Smooth muscle cell (in vitro differentiated cells): Measurements from ENCODE around the gene BMP8A. TPM values are rescaled to one million over a fixed set of nuclear protein-coding genes. Genes with fewer than 3 reads are reported as not detected.

Experiments
- DNase-seq: peaks from one replicate; lab custom pipeline; 2025; ENCODE audit not compliant: unreplicated experiment; lab: John Stamatoyannopoulos, UW
- H2AFZ ChIP-seq: fragments of 200-600 bp; sonication (generic); 2 replicates; pipeline ENCODE4 v1.6.0; 2016; ENCODE audit warnings: antibody characterized with exemption, low read depth, mild to moderate bottlenecking
- H3F3A ChIP-seq: fragments of 200-600 bp; sonication (generic); 2 replicates; pipeline ENCODE4 v1.6.0; 2017; ENCODE audit warnings: antibody characterized with exemption, low read depth
- H3K27ac ChIP-seq: fragments of 200-600 bp; sonication (generic); 2 replicates; pipeline ENCODE4 v1.5.1; 2016; ENCODE audit warnings: low read depth, mild to moderate bottlenecking
- H3K27me3 ChIP-seq: fragments of 200-600 bp; sonication (generic); 2 replicates; pipeline ENCODE4 v1.6.1; 2016; ENCODE audit warnings: low read depth, mild to moderate bottlenecking
- H3K36me3 ChIP-seq: fragments of 200-600 bp; sonication (generic); 2 replicates; pipeline ENCODE4 v1.5.1; 2016; ENCODE audit warnings: low read depth
- H3K4me1 ChIP-seq: fragments of 200-600 bp; sonication (generic); 2 replicates; pipeline ENCODE4 v1.5.1; 2016; ENCODE audit warnings: low read depth
- H3K4me2 ChIP-seq: fragments of 200-600 bp; sonication (generic); 2 replicates; pipeline ENCODE4 v1.6.0; 2016; ENCODE audit warnings: mild to moderate bottlenecking
- H3K4me3 ChIP-seq: fragments of 200-600 bp; sonication (generic); 2 replicates; pipeline ENCODE4 v1.5.1; 2016; ENCODE audit warnings: mild to moderate bottlenecking
- H3K79me2 ChIP-seq: fragments of 200-600 bp; sonication (generic); 2 replicates; pipeline ENCODE4 v1.6.0; 2016; ENCODE audit warnings: low read depth, mild to moderate bottlenecking
- H3K9ac ChIP-seq: fragments of 200-600 bp; sonication (generic); 2 replicates; pipeline ENCODE4 v1.6.0; 2016; ENCODE audit warnings: low read depth
- H3K9me3 ChIP-seq: fragments of 200-600 bp; sonication (generic); replicated peaks from 2 replicates; pipeline ENCODE4 v1.5.1; 2016; ENCODE audit warnings: low read depth
- H4K20me1 ChIP-seq: fragments of 200-600 bp; sonication (generic); 2 replicates; pipeline ENCODE4 v1.6.0; 2016; ENCODE audit warnings: low read depth
- WGBS: methylation state at CpG from one replicate; pipeline ENCODE4 v1.1.7; 2016; ENCODE audit warnings: low lambda C conversion rate; 5-methylcytosine and 5-hydroxymethylcytosine counted together
- polyA plus RNA-seq: library from polyadenylated mRNA; unstranded; fragments of >200 nt; fragmentation: Nextera tagmentation; extraction: Ambion mirVana; gene quantifications from 2 replicates; pipeline ENCODE4 v1.2.1, GENCODE V29; 2016
- total RNA-seq: library from RNA; depleted of rRNA; stranded (reverse); fragments of >200 nt; gene quantifications from 2 replicates; pipeline ENCODE4 v1.2.3, GENCODE V29; 2014
- TF ChIP-seq, protein P1 (sequence below): fragments of 200-600 bp; sonication (generic); IDR thresholded peaks from 2 replicates; pipeline ENCODE4 v1.5.1; 2017; ENCODE audit warnings: borderline replicate concordance, mild to moderate bottlenecking, antibody characterized with exemption; ENCODE audit not compliant: insufficient read depth, poor library complexity, severe bottlenecking

BMP8A gene
- total and polyA plus RNA-seq, 2 experiments from 2014 or later: 0.10 to 1.4 TPM

DNA sequence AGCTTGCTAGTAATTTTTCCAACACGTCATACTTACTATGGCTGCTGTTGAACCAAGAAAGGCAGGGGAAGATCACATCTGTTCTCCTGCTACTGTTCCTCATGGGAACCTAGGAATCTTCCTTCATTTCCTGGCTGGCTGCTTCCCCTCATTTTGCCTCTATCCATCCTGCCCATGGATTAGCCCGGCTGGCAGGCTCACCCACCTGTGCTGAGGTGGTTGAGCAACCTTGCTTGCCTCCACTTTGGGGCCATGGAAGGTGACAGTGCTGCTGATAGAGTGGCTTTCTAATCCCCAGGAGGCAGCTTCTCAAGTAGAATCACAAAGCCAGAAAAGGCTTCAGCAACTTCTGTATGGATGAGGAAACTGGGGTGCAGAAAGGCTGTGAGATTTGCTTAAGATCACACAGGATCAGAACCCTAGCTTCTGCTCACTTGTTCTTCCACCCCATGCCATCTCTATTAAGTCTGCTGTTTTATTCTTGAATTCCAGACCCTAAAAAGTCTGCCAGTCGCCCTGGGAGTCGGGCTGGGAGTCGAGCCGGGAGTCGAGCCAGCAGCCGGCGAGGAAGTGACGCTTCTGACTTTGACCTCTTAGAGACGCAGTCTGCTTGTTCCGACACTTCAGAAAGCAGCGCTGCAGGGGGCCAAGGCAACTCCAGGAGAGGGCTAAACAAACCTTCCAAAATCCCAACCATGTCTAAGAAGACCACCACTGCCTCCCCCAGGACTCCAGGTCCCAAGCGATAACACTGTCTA lies 6.2 kb upstream of the BMP8A start:
- peaks cover 36% of the 10 kb centered on the region for H4K20me1 ChIP-seq
- no peak overlapping the region for H2AFZ ChIP-seq
- no peak overlapping the region for H3K4me2 ChIP-seq
- peaks cover 7% of the 10 kb centered on the region for H3F3A ChIP-seq
- peaks cover 38% of the 10 kb centered on the region for H3K36me3 ChIP-seq
- no peaks in the 10 kb centered on the region for H3K4me1 ChIP-seq
- 96% methylated on average over 14 of the region's 14 CpGs for WGBS
- no peaks in the 10 kb centered on the region for H3K9me3 ChIP-seq
- DNase-seq: no peak
- no peaks in the 10 kb centered on the region for H3K79me2 ChIP-seq
- H3K27me3 ChIP-seq: peaks cover 1% of the 10 kb centered on the region
- TF ChIP-seq, protein P1, sequence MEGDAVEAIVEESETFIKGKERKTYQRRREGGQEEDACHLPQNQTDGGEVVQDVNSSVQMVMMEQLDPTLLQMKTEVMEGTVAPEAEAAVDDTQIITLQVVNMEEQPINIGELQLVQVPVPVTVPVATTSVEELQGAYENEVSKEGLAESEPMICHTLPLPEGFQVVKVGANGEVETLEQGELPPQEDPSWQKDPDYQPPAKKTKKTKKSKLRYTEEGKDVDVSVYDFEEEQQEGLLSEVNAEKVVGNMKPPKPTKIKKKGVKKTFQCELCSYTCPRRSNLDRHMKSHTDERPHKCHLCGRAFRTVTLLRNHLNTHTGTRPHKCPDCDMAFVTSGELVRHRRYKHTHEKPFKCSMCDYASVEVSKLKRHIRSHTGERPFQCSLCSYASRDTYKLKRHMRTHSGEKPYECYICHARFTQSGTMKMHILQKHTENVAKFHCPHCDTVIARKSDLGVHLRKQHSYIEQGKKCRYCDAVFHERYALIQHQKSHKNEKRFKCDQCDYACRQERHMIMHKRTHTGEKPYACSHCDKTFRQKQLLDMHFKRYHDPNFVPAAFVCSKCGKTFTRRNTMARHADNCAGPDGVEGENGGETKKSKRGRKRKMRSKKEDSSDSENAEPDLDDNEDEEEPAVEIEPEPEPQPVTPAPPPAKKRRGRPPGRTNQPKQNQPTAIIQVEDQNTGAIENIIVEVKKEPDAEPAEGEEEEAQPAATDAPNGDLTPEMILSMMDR: no peak
- H3K4me3 ChIP-seq: no peak overlapping the region
- H3K9ac ChIP-seq: no peak overlapping the region
- H3K27ac ChIP-seq: no peak overlapping the region

- no peak overlapping the region for H3K27ac ChIP-seq
- no peak overlapping the region for H3K4me3 ChIP-seq
- peaks cover 3% of the 10 kb centered on the region for H3K4me1 ChIP-seq
- no peaks in the 10 kb centered on the region for H3K9me3 ChIP-seq
- 100% methylated on average over 5 of the region's 5 CpGs for WGBS
- DNase-seq: no peak
- TF ChIP-seq, protein P1: no peak
- peaks cover 20% of the 10 kb centered on the region for H4K20me1 ChIP-seq
- H3K9ac ChIP-seq: no peak overlapping the region
- no peak overlapping the region for H2AFZ ChIP-seq
- no peak overlapping the region for H3K4me2 ChIP-seq
- H3K27me3 ChIP-seq: peaks cover 28% of the 10 kb centered on the region
- no peaks in the 10 kb centered on the region for H3K79me2 ChIP-seq
- H3K36me3 ChIP-seq: peaks cover 38% of the 10 kb centered on the region
- H3F3A ChIP-seq: peaks cover 7% of the 10 kb centered on the region
These were observed 3.4 kb upstream of the BMP8A start for GRCh38 chr1:39488012-39488545.

GRCh38 chr1:39488793-39489566 lies 2.5 kb upstream of the BMP8A start:
- Histone ChIP-seq H3K27me3 (peaks cover 35% of the 10 kb centered on the region), H3K36me3 (peaks cover 38% of the 10 kb centered on the region), H3K4me2 (no peak overlapping the region), H3F3A (peaks cover 7% of the 10 kb centered on the region), H4K20me1 (peaks cover 15% of the 10 kb centered on the region), H3K9ac (no peak overlapping the region), H3K79me2 (no peaks in the 10 kb centered on the region), H3K4me1 (peaks cover 3% of the 10 kb centered on the region), H3K4me3 (no peak overlapping the region), H2AFZ (no peak overlapping the region), H3K9me3 (no peaks in the 10 kb centered on the region), H3K27ac (no peak overlapping the region)
- TF ChIP-seq, protein P1: no peak
- no peak for DNase-seq
- 61% methylated on average over 7 of the region's 7 CpGs for WGBS
